Measurements from ENCODE around the gene REXO4. TPM values are rescaled to one million over a fixed set of nuclear protein-coding genes. Genes with fewer than 3 reads are reported as not detected.
A peak's percentile ranks its signal among the peaks of the same experiment; 100 is the strongest.

REXO4 gene
- total and polyA plus RNA-seq, 10 of the 15 experiments (the other 5 are each of a cell fraction or from before 2014, with no cell fraction given), result 2.7 to 43.9 (median 30.5) TPM

DNA sequence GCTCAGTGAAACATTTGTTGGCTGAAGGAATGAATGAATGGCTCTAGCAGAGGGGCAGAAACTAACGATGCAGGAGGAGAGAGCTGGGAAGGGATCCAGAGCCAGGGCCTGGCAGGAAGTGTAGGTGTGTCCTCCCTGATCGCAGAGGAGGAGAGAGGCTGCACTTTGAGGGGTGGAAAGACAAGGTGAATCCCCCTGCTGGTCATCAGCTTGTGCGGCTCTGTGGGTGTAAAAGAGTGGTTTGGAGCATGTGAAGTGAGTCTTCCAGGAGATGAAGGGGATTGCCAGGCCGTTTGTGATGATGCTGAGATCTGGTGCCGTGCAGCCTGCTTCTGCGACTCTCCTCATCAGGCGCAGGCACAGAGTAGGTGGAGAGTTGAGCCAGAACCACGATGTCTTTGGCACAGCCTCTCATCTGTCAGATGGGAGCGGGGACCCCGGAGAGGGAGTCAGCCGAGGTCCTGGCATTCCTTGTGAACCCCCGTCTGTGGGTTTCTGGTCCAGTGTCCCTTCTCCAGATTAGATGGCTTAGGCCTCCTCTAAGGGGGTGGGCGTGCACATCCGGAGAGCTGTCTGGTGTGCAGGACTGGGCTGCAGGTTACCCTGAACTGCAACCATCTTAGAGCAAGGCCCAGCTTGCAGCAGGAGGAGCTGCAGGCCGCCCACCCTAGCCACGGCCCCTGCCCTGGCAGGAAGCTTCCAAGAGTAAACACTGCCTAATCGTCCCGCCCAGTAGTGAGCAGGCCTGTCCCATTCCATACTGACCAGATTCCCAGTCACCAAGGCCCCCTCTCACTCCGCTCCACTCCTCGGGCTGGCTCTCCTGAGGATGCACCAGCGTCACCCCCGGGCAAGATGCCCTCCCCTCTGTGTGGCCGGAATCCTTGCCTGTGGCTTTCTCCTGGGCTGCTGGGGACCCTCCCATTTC, 4.1 kb upstream of the REXO4 start, which contains the start of gene ADAMTS13:
ADAMTS13 (plus strand) TSS at position 753 of the 928 bp plus-strand sequence; CDS start at position 830, 77 bp downstream.
- Histone ChIP-seq H3K27ac (ENCODE audit: control insufficient read depth, insufficient read depth) (peak within 1 kb of the TSS; percentile 90), H3K27me3 (replicated peaks in 1 of 2; ENCODE audit: control insufficient read depth in 2 of 2, insufficient read depth in 2 of 2, low read length in 1 of 2) (no peaks in the 10 kb centered on the region; a peak in 1 of 4 replicates), H3K4me1 (ENCODE audit: control insufficient read depth, insufficient read depth, low read length) (peaks cover 32% of the 10 kb centered on the region), H2AFZ (ENCODE audit: control insufficient read depth, low read depth, low read length) (peak within 1 kb of the TSS; percentile 70), H3K79me2 (ENCODE audit: control insufficient read depth, insufficient read depth, low read length) (peaks cover 13% of the 10 kb centered on the region), H3K36me3 (ENCODE audit: control insufficient read depth in 2 of 2, insufficient read depth in 2 of 2, low read length in 1 of 2) (no peaks in the 10 kb centered on the region), H3K4me3 (no peak within 1 kb of the TSS), H3K4me2 (ENCODE audit: control insufficient read depth, insufficient read depth) (peak within 1 kb of the TSS; percentile 63), H3K9me3 (replicated peaks; ENCODE audit: control insufficient read depth, insufficient read depth, low read length) (no peaks in the 10 kb centered on the region; the same call in 1 of the 3 replicates), H3K9ac (ENCODE audit: control insufficient read depth, insufficient read depth, low read length) (peak within 1 kb of the TSS; percentile 51; the same call in 1 of the 2 replicates), H4K20me1 (ENCODE audit: control insufficient read depth, insufficient read depth) (no peaks in the 10 kb centered on the region)
- BruUV-seq (replicated peaks), result no TSS peak
- SMC1A ChIA-PET (ENCODE audit: uncharacterized antibody, unreplicated experiment), result interaction anchor here (0.5 to 2.3 kb wide), 4 partner anchors 16 to 278 kb away, joined by 3 to 6 read pairs (median 4); partner anchors contain the start of gene CACFD1
- in situ Hi-C loops (cut with MboI), result no loop called here
- ATAC-seq (peak; percentile 77), DNase-seq (ENCODE audit: low read depth, low spot score) (peak; percentile 72), FAIRE-seq (no peak)
- WGBS (ENCODE audit: insufficient coverage, insufficient replicate concordance, low lambda C conversion rate, missing lambda C conversion rate), result 42% methylated on average over 23 of the region's 23 CpGs
- RAD21 ChIA-PET (ENCODE audit: unreplicated experiment), result interaction anchor here (0.7 to 1.8 kb wide), 4 partner anchors 10 to 59 kb away, joined by 3 to 10 read pairs (median 4); partner anchors contain the start of genes CACFD1 and SLC2A6
- POLR2A ChIA-PET, result interaction anchor here (0.9 to 2.6 kb wide), 6 partner anchors 38 to 647 kb away, joined by 3 to 12 read pairs (median 4); partner anchors contain the start of genes CACFD1, GTF3C5 and SLC2A6
- intact Hi-C loops (cut with micrococcal nuclease; ENCODE audit: unreplicated experiment), result no loop called here
- CTCF ChIA-PET, result interaction anchor here (1.0 to 1.7 kb wide), 4 partner anchors 8 to 572 kb away, joined by 3 to 4 read pairs (median 3); partner anchors contain the start of gene CACFD1
- TF ChIP-seq, protein P1, sequence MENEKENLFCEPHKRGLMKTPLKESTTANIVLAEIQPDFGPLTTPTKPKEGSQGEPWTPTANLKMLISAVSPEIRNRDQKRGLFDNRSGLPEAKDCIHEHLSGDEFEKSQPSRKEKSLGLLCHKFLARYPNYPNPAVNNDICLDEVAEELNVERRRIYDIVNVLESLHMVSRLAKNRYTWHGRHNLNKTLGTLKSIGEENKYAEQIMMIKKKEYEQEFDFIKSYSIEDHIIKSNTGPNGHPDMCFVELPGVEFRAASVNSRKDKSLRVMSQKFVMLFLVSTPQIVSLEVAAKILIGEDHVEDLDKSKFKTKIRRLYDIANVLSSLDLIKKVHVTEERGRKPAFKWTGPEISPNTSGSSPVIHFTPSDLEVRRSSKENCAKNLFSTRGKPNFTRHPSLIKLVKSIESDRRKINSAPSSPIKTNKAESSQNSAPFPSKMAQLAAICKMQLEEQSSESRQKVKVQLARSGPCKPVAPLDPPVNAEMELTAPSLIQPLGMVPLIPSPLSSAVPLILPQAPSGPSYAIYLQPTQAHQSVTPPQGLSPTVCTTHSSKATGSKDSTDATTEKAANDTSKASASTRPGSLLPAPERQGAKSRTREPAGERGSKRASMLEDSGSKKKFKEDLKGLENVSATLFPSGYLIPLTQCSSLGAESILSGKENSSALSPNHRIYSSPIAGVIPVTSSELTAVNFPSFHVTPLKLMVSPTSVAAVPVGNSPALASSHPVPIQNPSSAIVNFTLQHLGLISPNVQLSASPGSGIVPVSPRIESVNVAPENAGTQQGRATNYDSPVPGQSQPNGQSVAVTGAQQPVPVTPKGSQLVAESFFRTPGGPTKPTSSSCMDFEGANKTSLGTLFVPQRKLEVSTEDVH (IDR thresholded peaks at IDR 0.05; ENCODE audit: low read depth, partially characterized antibody), result no peak
- TF ChIP-seq SREBF2 (IDR thresholded peaks at IDR 0.05; ENCODE audit: low read length) (no peak), JUND (IDR thresholded peaks at IDR 0.05; ENCODE audit: low read depth, low read length) (no peak), ASH2L (IDR thresholded peaks at IDR 0.05; ENCODE audit: borderline replicate concordance, low read depth) (no peak), RB1 (IDR thresholded peaks at IDR 0.05; ENCODE audit: borderline replicate concordance) (no peak), KAT2A (conservative IDR thresholded peaks at IDR 0.05; ENCODE audit: control insufficient read depth, low read depth, low read length) (no peak), MTA3 (IDR thresholded peaks at IDR 0.05; ENCODE audit: borderline replicate concordance, low read length) (no peak), YBX1 (IDR thresholded peaks at IDR 0.05) (no peak), PAX8 (IDR thresholded peaks at IDR 0.05) (no peak)
- TF ChIP-seq, protein P2, sequence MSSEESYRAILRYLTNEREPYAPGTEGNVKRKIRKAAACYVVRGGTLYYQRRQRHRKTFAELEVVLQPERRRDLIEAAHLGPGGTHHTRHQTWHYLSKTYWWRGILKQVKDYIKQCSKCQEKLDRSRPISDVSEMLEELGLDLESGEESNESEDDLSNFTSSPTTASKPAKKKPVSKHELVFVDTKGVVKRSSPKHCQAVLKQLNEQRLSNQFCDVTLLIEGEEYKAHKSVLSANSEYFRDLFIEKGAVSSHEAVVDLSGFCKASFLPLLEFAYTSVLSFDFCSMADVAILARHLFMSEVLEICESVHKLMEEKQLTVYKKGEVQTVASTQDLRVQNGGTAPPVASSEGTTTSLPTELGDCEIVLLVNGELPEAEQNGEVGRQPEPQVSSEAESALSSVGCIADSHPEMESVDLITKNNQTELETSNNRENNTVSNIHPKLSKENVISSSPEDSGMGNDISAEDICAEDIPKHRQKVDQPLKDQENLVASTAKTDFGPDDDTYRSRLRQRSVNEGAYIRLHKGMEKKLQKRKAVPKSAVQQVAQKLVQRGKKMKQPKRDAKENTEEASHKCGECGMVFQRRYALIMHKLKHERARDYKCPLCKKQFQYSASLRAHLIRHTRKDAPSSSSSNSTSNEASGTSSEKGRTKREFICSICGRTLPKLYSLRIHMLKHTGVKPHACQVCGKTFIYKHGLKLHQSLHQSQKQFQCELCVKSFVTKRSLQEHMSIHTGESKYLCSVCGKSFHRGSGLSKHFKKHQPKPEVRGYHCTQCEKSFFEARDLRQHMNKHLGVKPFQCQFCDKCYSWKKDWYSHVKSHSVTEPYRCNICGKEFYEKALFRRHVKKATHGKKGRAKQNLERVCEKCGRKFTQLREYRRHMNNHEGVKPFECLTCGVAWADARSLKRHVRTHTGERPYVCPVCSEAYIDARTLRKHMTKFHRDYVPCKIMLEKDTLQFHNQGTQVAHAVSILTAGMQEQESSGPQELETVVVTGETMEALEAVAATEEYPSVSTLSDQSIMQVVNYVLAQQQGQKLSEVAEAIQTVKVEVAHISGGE (CRISPR knock-in tag; IDR thresholded peaks at IDR 0.05), result no peak
- TF ChIP-seq, protein P3, sequence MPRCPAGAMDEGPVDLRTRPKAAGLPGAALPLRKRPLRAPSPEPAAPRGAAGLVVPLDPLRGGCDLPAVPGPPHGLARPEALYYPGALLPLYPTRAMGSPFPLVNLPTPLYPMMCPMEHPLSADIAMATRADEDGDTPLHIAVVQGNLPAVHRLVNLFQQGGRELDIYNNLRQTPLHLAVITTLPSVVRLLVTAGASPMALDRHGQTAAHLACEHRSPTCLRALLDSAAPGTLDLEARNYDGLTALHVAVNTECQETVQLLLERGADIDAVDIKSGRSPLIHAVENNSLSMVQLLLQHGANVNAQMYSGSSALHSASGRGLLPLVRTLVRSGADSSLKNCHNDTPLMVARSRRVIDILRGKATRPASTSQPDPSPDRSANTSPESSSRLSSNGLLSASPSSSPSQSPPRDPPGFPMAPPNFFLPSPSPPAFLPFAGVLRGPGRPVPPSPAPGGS (IDR thresholded peaks at IDR 0.05; ENCODE audit: borderline replicate concordance, insufficient read depth, low read depth, low read length, poor library complexity, severe bottlenecking), result no peak

Measured in GM12878 (cell line).